Trophoblast cell (in vitro differentiated cells and primary cell): Measurements from ENCODE around the gene MAGI1.
A peak's percentile ranks its signal among the peaks of the same experiment; 100 is the strongest.
"Not testable (repeated sequence)": the region's sequence is repeated elsewhere in the genome, so short reads cannot be mapped to it uniquely, and the experiment has no call there.

Source experiments
- DNase-seq, 2 donors: peaks; one replicate each; pipeline ENCODE4 v3.0.0-alpha.2; 2016
- H2AFZ ChIP-seq: 2 replicates; pipeline ENCODE4 v1.6.1; 2013; ENCODE audit warnings: low read length, moderate library complexity, mild to moderate bottlenecking; ENCODE audit not compliant: insufficient read depth, poor library complexity
- H2AK5ac ChIP-seq: 2 replicates; pipeline ENCODE4 v1.6.1; 2013; ENCODE audit warnings: mild to moderate bottlenecking, low read length
- H2BK120ac ChIP-seq: 2 replicates; pipeline ENCODE4 v1.6.1; 2013; ENCODE audit warnings: low read length, mild to moderate bottlenecking, moderate library complexity; ENCODE audit not compliant: insufficient read depth, poor library complexity
- H2BK12ac ChIP-seq: 2 replicates; pipeline ENCODE4 v1.6.1; 2013; ENCODE audit warnings: mild to moderate bottlenecking, low read length, moderate library complexity
- H2BK5ac ChIP-seq: 2 replicates; pipeline ENCODE4 v1.6.1; 2013; ENCODE audit warnings: low read length, low read depth, moderate library complexity, mild to moderate bottlenecking; ENCODE audit not compliant: poor library complexity
- H3K14ac ChIP-seq: 2 replicates; pipeline ENCODE4 v1.6.1; 2013; ENCODE audit warnings: mild to moderate bottlenecking, low read length
- H3K18ac ChIP-seq: 2 replicates; pipeline ENCODE4 v1.6.1; 2013; ENCODE audit warnings: mild to moderate bottlenecking, low read length
- H3K23ac ChIP-seq: 2 replicates; pipeline ENCODE4 v1.6.1; 2013; ENCODE audit warnings: low read length
- H3K27ac ChIP-seq: 2 replicates; pipeline ENCODE4 v1.5.1; 2013; ENCODE audit warnings: low read depth, mild to moderate bottlenecking, inconsistent platforms, low read length, moderate library complexity
- H3K27me3 ChIP-seq: 2 replicates; pipeline ENCODE4 v1.6.1; 2013; ENCODE audit warnings: inconsistent platforms, mild to moderate bottlenecking, low read length, moderate library complexity; ENCODE audit not compliant: insufficient read depth
- H3K36me3 ChIP-seq, 2 experiments: 1 replicate in 1 of 2; 2 replicates in 1 of 2; pipeline ENCODE4 v1.6.1; 2013; ENCODE audit warnings: low read length in 2 of 2, mild to moderate bottlenecking in 2 of 2, moderate library complexity in 1 of 2; ENCODE audit not compliant: insufficient read depth in 2 of 2, control insufficient read depth in 1 of 2
- H3K4ac ChIP-seq: 2 replicates; pipeline ENCODE4 v1.6.1; 2013; ENCODE audit warnings: low read depth, mild to moderate bottlenecking, low read length, moderate library complexity
- H3K4me1 ChIP-seq, 2 experiments: 1 replicate in 1 of 2; 2 replicates in 1 of 2; pipeline ENCODE4 v1.6.1; 2013; ENCODE audit warnings: low read length in 2 of 2, mild to moderate bottlenecking in 2 of 2, moderate library complexity in 1 of 2; ENCODE audit not compliant: insufficient read depth in 2 of 2, control insufficient read depth in 1 of 2
- H3K4me2 ChIP-seq: 2 replicates; pipeline ENCODE4 v1.6.1; 2013; ENCODE audit warnings: inconsistent platforms, mild to moderate bottlenecking, low read length, moderate library complexity
- H3K4me3 ChIP-seq: 2 replicates; pipeline ENCODE4 v1.5.1; 2013; ENCODE audit warnings: mild to moderate bottlenecking, low read depth, low read length, inconsistent platforms
- H3K79me1 ChIP-seq: one replicate; pipeline ENCODE4 v1.6.1; 2013; ENCODE audit warnings: low read length
- H3K79me2 ChIP-seq: 2 replicates; pipeline ENCODE4 v1.6.1; 2013; ENCODE audit warnings: low read length, mild to moderate bottlenecking; ENCODE audit not compliant: control insufficient read depth, insufficient read depth, poor library complexity
- H3K9ac ChIP-seq: 2 replicates; pipeline ENCODE4 v1.6.1; 2013; ENCODE audit warnings: mild to moderate bottlenecking, low read length
- H3K9me3 ChIP-seq: 2 replicates; pipeline ENCODE4 v1.6.1; 2013; ENCODE audit warnings: low read depth, mild to moderate bottlenecking, control low read depth, inconsistent platforms, low read length; ENCODE audit not compliant: insufficient read depth
- H4K12ac ChIP-seq: 2 replicates; pipeline ENCODE4 v1.6.1; 2013; ENCODE audit warnings: low read depth, mild to moderate bottlenecking, low read length, moderate library complexity
- H4K8ac ChIP-seq: 2 replicates; pipeline ENCODE4 v1.6.1; 2013; ENCODE audit warnings: low read depth, mild to moderate bottlenecking, low read length, moderate library complexity
- H4K91ac ChIP-seq: one replicate; pipeline ENCODE4 v1.6.1; 2013; ENCODE audit warnings: low read depth, mild to moderate bottlenecking, low read length, moderate library complexity
- WGBS: extraction: QIAGEN DNeasy Blood & Tissue Kit; methylation state at CpG from one replicate; pipeline ENCODE4 v1.1.7; 2013; ENCODE audit warnings: missing lambda C conversion rate; ENCODE audit not compliant: insufficient read length, insufficient coverage; ENCODE audit errors: extremely low coverage; 5-methylcytosine and 5-hydroxymethylcytosine counted together

MAGI1 gene

GRCh38 chr3:66047311-66048050, 8.8 kb upstream of the MAGI1 start:
- H4K8ac ChIP-seq, result no peak overlapping the region
- H3K27ac ChIP-seq, result no peak overlapping the region
- H3K4ac ChIP-seq, result no peak overlapping the region
- DNase-seq, result peak; percentile 17 to 56
- H3K4me1 ChIP-seq, result peaks cover 1 to 3% of the 10 kb centered on the region in 2 experiments
- H3K18ac ChIP-seq, result peak overlapping the region; percentile 45
- no peak overlapping the region for H4K12ac ChIP-seq
- no peak overlapping the region for H3K4me2 ChIP-seq
- H2AK5ac ChIP-seq, result no peak overlapping the region
- no peak overlapping the region for H2BK5ac ChIP-seq
- no CpG with 5 or more reads among the region's 6 CpGs for WGBS
- no peaks in the 10 kb centered on the region for H3K27me3 ChIP-seq
- H3K36me3 ChIP-seq, result no peaks in the 10 kb centered on the region
- no peaks in the 10 kb centered on the region for H3K79me2 ChIP-seq
- H2AFZ ChIP-seq, result no peak overlapping the region
- no peak overlapping the region for H3K9ac ChIP-seq
- H3K23ac ChIP-seq, result no peak overlapping the region
- no peak overlapping the region for H3K14ac ChIP-seq
- peak overlapping the region; percentile 40 for H2BK12ac ChIP-seq
- H4K91ac ChIP-seq, result peak overlapping the region; percentile 14
- no peaks in the 10 kb centered on the region for H3K9me3 ChIP-seq
- H3K4me3 ChIP-seq, result no peak overlapping the region
- H3K79me1 ChIP-seq, result no peaks in the 10 kb centered on the region
- H2BK120ac ChIP-seq, result peak overlapping the region; percentile 43

- H2AK5ac ChIP-seq, H3K4me2 ChIP-seq, DNase-seq, H3K4ac ChIP-seq, H3K9me3 ChIP-seq, H3K27me3 ChIP-seq, H3K9ac ChIP-seq, H4K8ac ChIP-seq, H3K18ac ChIP-seq, H4K91ac ChIP-seq, H3K14ac ChIP-seq, H3K27ac ChIP-seq, H3K79me1 ChIP-seq, H2AFZ ChIP-seq, H3K4me1 ChIP-seq, H2BK12ac ChIP-seq, H2BK5ac ChIP-seq, H3K79me2 ChIP-seq, H3K36me3 ChIP-seq, H3K4me3 ChIP-seq, H3K23ac ChIP-seq, H2BK120ac ChIP-seq, H4K12ac ChIP-seq: not testable (repeated sequence)
- no CpG with 5 or more reads among the region's 2 CpGs for WGBS
Observed at GRCh38 chr3:66046321-66046720, 7.6 kb upstream of the MAGI1 start.

GRCh38 chr3:66041828-66042227, 3.1 kb upstream of the MAGI1 start:
- no peak overlapping the region for H2AFZ ChIP-seq
- peaks cover 21% of the 10 kb centered on the region for H3K79me1 ChIP-seq
- no peak overlapping the region for H3K4me2 ChIP-seq
- H3K14ac ChIP-seq, result no peak overlapping the region
- H3K23ac ChIP-seq, result no peak overlapping the region
- no peaks in the 10 kb centered on the region for H3K36me3 ChIP-seq
- H4K8ac ChIP-seq, result no peak overlapping the region
- no peak overlapping the region for H3K9ac ChIP-seq
- H2BK5ac ChIP-seq, result no peak overlapping the region
- no peak overlapping the region for H4K91ac ChIP-seq
- DNase-seq, result no peak
- H3K9me3 ChIP-seq, result no peaks in the 10 kb centered on the region
- H4K12ac ChIP-seq, result no peak overlapping the region
- peaks cover 6% of the 10 kb centered on the region in 2 experiments for H3K4me1 ChIP-seq
- H2BK120ac ChIP-seq, result no peak overlapping the region
- no peak overlapping the region for H3K18ac ChIP-seq
- H3K4ac ChIP-seq, result no peak overlapping the region
- no peaks in the 10 kb centered on the region for H3K27me3 ChIP-seq
- H3K4me3 ChIP-seq, result no peak overlapping the region
- no peak overlapping the region for H3K27ac ChIP-seq
- peaks cover 12% of the 10 kb centered on the region for H3K79me2 ChIP-seq
- H2AK5ac ChIP-seq, result no peak overlapping the region
- no peak overlapping the region for H2BK12ac ChIP-seq

- Histone ChIP-seq H3K36me3 (no peaks in the 10 kb centered on the region), H2AK5ac (no peak overlapping the region), H3K9ac (no peak overlapping the region), H3K79me1 (peaks cover 24% of the 10 kb centered on the region), H2BK120ac (no peak overlapping the region), H3K27me3 (no peaks in the 10 kb centered on the region), H3K4ac (no peak overlapping the region), H2BK5ac (no peak overlapping the region), H3K79me2 (peaks cover 14% of the 10 kb centered on the region), H3K4me3 (no peak overlapping the region), H3K4me2 (no peak overlapping the region), H3K23ac (no peak overlapping the region), H2BK12ac (no peak overlapping the region), H4K8ac (no peak overlapping the region), H3K27ac (no peak overlapping the region), H3K9me3 (no peaks in the 10 kb centered on the region), H2AFZ (no peak overlapping the region), H3K14ac (no peak overlapping the region), H4K91ac (no peak overlapping the region), H3K18ac (no peak overlapping the region), H4K12ac (no peak overlapping the region), H3K4me1 (peaks cover 11 to 12% of the 10 kb centered on the region in 2 experiments)
- DNase-seq, result no peak
- whole genome bisulfite sequencing, result no CpG with 5 or more reads among the region's 1 CpG
Observed at GRCh38 chr3:66041116-66041515, 2.4 kb upstream of the MAGI1 start.
